8988T (cell line): ENCODE data around the gene PRC1.
"Not testable (repeated sequence)": the region's sequence is repeated elsewhere in the genome, so short reads cannot be mapped to it uniquely, and the experiment has no call there.

ENCODE experiments used
- DNase-seq: peaks from one replicate; pipeline ENCODE4 v3.0.0; 2011

PRC1 gene

GRCh38 chr15:90930861-90931574, 63.3 kb downstream of the PRC1 start:
- no peak for DNase-seq

- DNase-seq, result no peak
Measured at GRCh38 chr15:90929246-90930019, 64.9 kb downstream of the PRC1 start.

GRCh38 chr15:90928106-90928505, 66.2 kb downstream of the PRC1 start:
- DNase-seq, result not testable (repeated sequence)

GRCh38 chr15:90926766-90927165, 67.6 kb downstream of the PRC1 start:
- not testable (repeated sequence) for DNase-seq

GRCh38 chr15:90924375-90924774, 70.0 kb downstream of the PRC1 start:
- no peak for DNase-seq

- DNase-seq, result not testable (repeated sequence)
Measured at GRCh38 chr15:90922712-90923322, 71.5 kb downstream of the PRC1 start.

GRCh38 chr15:90921887-90922286, 72.4 kb downstream of the PRC1 start:
- DNase-seq, result no peak

- DNase-seq, result no peak
Measured at GRCh38 chr15:90918835-90919234, 75.5 kb downstream of the PRC1 start.

GRCh38 chr15:90918034-90918788, 76.1 kb downstream of the PRC1 start:
- no peak for DNase-seq

GRCh38 chr15:90917569-90917968, 76.8 kb downstream of the PRC1 start:
- no peak for DNase-seq

- no peak for DNase-seq
Measured at GRCh38 chr15:90916461-90916860, 77.9 kb downstream of the PRC1 start.
